Measurements from ENCODE around the gene SEZ6L2. TPM values are rescaled to one million over a fixed set of nuclear protein-coding genes. Genes with fewer than 3 reads are reported as not detected.

SEZ6L2 gene
- total RNA-seq, 1 experiment from 2014 or later = 44.7 TPM

GRCh38 chr16:29850998-29851397 lies 48.4 kb downstream of the SEZ6L2 start:
- no peak for TF ChIP-seq CTCF (conservative IDR thresholded peaks at IDR 0.05)
- H4K5ac ChIP-seq (ENCODE audit: insufficient read length, low read depth, low read length) = no peak overlapping the region
- no peak overlapping the region for H2AK5ac ChIP-seq (ENCODE audit: insufficient read length, low read length)
- no peak overlapping the region for H2AFZ ChIP-seq (ENCODE audit: low read length)
- H3K23me2 ChIP-seq (ENCODE audit: insufficient read length, low read depth, low read length, poor library complexity, severe bottlenecking) = no peaks in the 10 kb centered on the region
- H3K4me1 ChIP-seq (ENCODE audit: insufficient read depth, low read length) = no peaks in the 10 kb centered on the region
- H3K4ac ChIP-seq (ENCODE audit: low read depth, low read length) = no peak overlapping the region
- H2BK12ac ChIP-seq (ENCODE audit: insufficient read length, low read depth, low read length) = no peak overlapping the region
- no peaks in the 10 kb centered on the region for H4K20me1 ChIP-seq (ENCODE audit: control insufficient read depth, insufficient read depth, insufficient read length)
- no peak overlapping the region for H2BK15ac ChIP-seq (ENCODE audit: low read depth, low read length)
- peaks cover 7 to 10% of the 10 kb centered on the region in 2 experiments for H3K4me1 Mint-ChIP-seq
- no CpG with 5 or more reads among the region's 3 CpGs for WGBS (ENCODE audit: extremely low coverage, insufficient read length, low lambda C conversion rate)
- H3K27ac Mint-ChIP-seq = no peak overlapping the region
- no peak overlapping the region for H3K27ac ChIP-seq (ENCODE audit: insufficient read length, low read depth, low read length)
- H3T11ph ChIP-seq (ENCODE audit: low read length) = no peak overlapping the region
- H2BK5ac ChIP-seq (ENCODE audit: insufficient read length, low read length) = no peak overlapping the region
- no peak overlapping the region for H4K91ac ChIP-seq (ENCODE audit: insufficient read length, low read depth, low read length)
- no peaks in the 10 kb centered on the region for H3K27me3 Mint-ChIP-seq (ENCODE audit: low read depth)
- peaks cover 0 to 5% (median 0%) of the 10 kb centered on the region in 3 experiments; a peak in 3 of 7 replicates for H3K36me3 Mint-ChIP-seq (ENCODE audit: insufficient read depth in 1 of 3, low read depth in 3 of 3)
- H3K79me1 ChIP-seq (ENCODE audit: insufficient read depth, low read depth, low read length, poor library complexity, severe bottlenecking) = no peaks in the 10 kb centered on the region
- no peak overlapping the region for H4K8ac ChIP-seq (replicated peaks; ENCODE audit: insufficient read length, low read depth, low read length)
- no peak for DNase-seq
- no peak overlapping the region for H3K14ac ChIP-seq (ENCODE audit: insufficient read depth, low read length)
- no peak overlapping the region for H3K4me2 ChIP-seq (ENCODE audit: insufficient read depth, insufficient read length, low read length)
- H3K9ac ChIP-seq (ENCODE audit: extremely low read depth, insufficient read length, low read length) = no peak overlapping the region
- H3K27me3 ChIP-seq (ENCODE audit: insufficient read depth, low read length) = no peaks in the 10 kb centered on the region
- no peaks in the 10 kb centered on the region for H3K9me3 ChIP-seq (ENCODE audit: control insufficient read depth, low read depth, low read length)
- H2BK20ac ChIP-seq (ENCODE audit: low read depth, low read length, poor library complexity, severe bottlenecking) = no peak overlapping the region
- H3K9me3 Mint-ChIP-seq = no peaks in the 10 kb centered on the region
- H3K4me3 Mint-ChIP-seq = no peak overlapping the region
- no peak overlapping the region for H3K23ac ChIP-seq (ENCODE audit: insufficient read length, low read depth, low read length)
- no peak overlapping the region for H2BK120ac ChIP-seq (ENCODE audit: low read depth, low read length, poor library complexity, severe bottlenecking)
- no peak overlapping the region for H3K18ac ChIP-seq (ENCODE audit: insufficient read length, low read depth, low read length)
- H3K79me2 ChIP-seq (ENCODE audit: insufficient read depth, low read length) = no peaks in the 10 kb centered on the region
- no peak overlapping the region for H3K56ac ChIP-seq (ENCODE audit: insufficient read length, low read depth, low read length)

Data from H9 (cell line).